Hepatocyte (in vitro differentiated cells): ENCODE results near the gene IFT122.

Experiments
- CTCF ChIP-seq: fragments of 200-600 bp; sonication (generic); IDR thresholded peaks from 2 replicates; pipeline ENCODE4 v1.5.1; 2016; ENCODE audit warnings: antibody characterized with exemption, mild to moderate bottlenecking; ENCODE audit not compliant: poor library complexity
- EZH2 ChIP-seq: fragments of 200-600 bp; sonication (generic); IDR thresholded peaks from 2 replicates; pipeline ENCODE4 v1.6.1; 2016; ENCODE audit warnings: antibody characterized with exemption, mild to moderate bottlenecking, borderline replicate concordance
- EZH2phosphoT487 ChIP-seq: fragments of 200-600 bp; sonication (generic); IDR thresholded peaks from one replicate; pipeline ENCODE4 v1.6.1; 2018; ENCODE audit warnings: antibody characterized with exemption, mild to moderate bottlenecking, low read depth, moderate library complexity; ENCODE audit not compliant: unreplicated experiment, severe bottlenecking

GRCh38 chr3:129403450-129403849 is 36.6 kb upstream of the IFT122 start:
- TF ChIP-seq CTCF (no peak), EZH2phosphoT487 (no peak), EZH2 (no peak)
